GM23338 (cell line): ENCODE data around the gene RGS17. TPM values are rescaled to one million over a fixed set of nuclear protein-coding genes. Genes with fewer than 3 reads are reported as not detected.

Experiments used
- ATAC-seq: fragments of 200-7000 bp; cut with Tn5 transposase; 3 replicates; pipeline ENCODE4 v1.9.1; 2020
- DNase-seq: peaks from one replicate; pipeline ENCODE4 v3.0.0-alpha.2; 2015; ENCODE audit warnings: low spot score
- H2AFZ ChIP-seq: fragments of 200-600 bp; sonication (generic); 2 replicates; pipeline ENCODE4 v1.8.0; 2016; ENCODE audit warnings: antibody characterized with exemption, mild to moderate bottlenecking, moderate library complexity
- H3F3A ChIP-seq: fragments of 200-600 bp; sonication (generic); replicated peaks from 2 replicates; pipeline ENCODE4 v1.8.0; 2017; ENCODE audit warnings: antibody characterized with exemption, mixed run types, low read depth
- H3K27ac ChIP-seq: fragments of 200-600 bp; sonication (generic); 2 replicates; pipeline ENCODE4 v1.6.1; 2016; ENCODE audit warnings: low read depth
- H3K27me3 ChIP-seq: fragments of 200-600 bp; sonication (generic); 2 replicates; pipeline ENCODE4 v1.8.0; 2016; ENCODE audit warnings: mild to moderate bottlenecking, mixed run types, moderate library complexity; ENCODE audit not compliant: insufficient read depth
- H3K36me3 ChIP-seq: fragments of 200-600 bp; sonication (generic); 2 replicates; pipeline ENCODE4 v1.8.0; 2016; ENCODE audit warnings: mild to moderate bottlenecking; ENCODE audit not compliant: insufficient read depth
- H3K4me1 ChIP-seq: fragments of 200-600 bp; sonication (generic); 2 replicates; pipeline ENCODE4 v1.8.0; 2016; ENCODE audit warnings: mild to moderate bottlenecking, moderate library complexity; ENCODE audit not compliant: insufficient read depth
- H3K4me2 ChIP-seq: fragments of 200-600 bp; sonication (generic); 2 replicates; pipeline ENCODE4 v1.7.1; 2017; ENCODE audit warnings: mixed run types
- H3K4me3 ChIP-seq: fragments of 200-600 bp; sonication (generic); 2 replicates; pipeline ENCODE4 v1.6.1; 2016; ENCODE audit warnings: mixed run types
- H3K79me2 ChIP-seq: fragments of 200-600 bp; sonication (generic); replicated peaks from 2 replicates; pipeline ENCODE4 v1.8.0; 2017; ENCODE audit warnings: mild to moderate bottlenecking; ENCODE audit not compliant: insufficient read depth
- H3K9me2 ChIP-seq: fragments of 200-600 bp; sonication (generic); 2 replicates; pipeline ENCODE4 v1.8.0; 2017; ENCODE audit not compliant: insufficient read depth
- H4K20me1 ChIP-seq: fragments of 200-600 bp; sonication (generic); replicated peaks from 2 replicates; pipeline ENCODE4 v1.8.0; 2017; ENCODE audit warnings: mild to moderate bottlenecking; ENCODE audit not compliant: insufficient read depth
- H3K27ac Mint-ChIP-seq: 2 replicates; pipeline ENCODE4 v1.8.0; 2020; ENCODE audit warnings: inconsistent platforms, mild to moderate bottlenecking, moderate library complexity, mixed read lengths
- H3K27me3 Mint-ChIP-seq: 3 replicates; pipeline ENCODE4 v1.8.0; 2022; ENCODE audit warnings: low read depth, mild to moderate bottlenecking, moderate library complexity, mixed read lengths, inconsistent platforms; ENCODE audit not compliant: insufficient read depth, poor library complexity
- H3K36me3 Mint-ChIP-seq: 3 replicates; pipeline ENCODE4 v1.8.0; 2021; ENCODE audit warnings: low read depth, mild to moderate bottlenecking, inconsistent platforms, moderate library complexity, mixed read lengths
- H3K4me1 Mint-ChIP-seq: 3 replicates; pipeline ENCODE4 v1.8.0; 2020; ENCODE audit warnings: mild to moderate bottlenecking, inconsistent platforms, mixed read lengths
- H3K4me3 Mint-ChIP-seq: 3 replicates; pipeline ENCODE4 v1.8.0; 2021; ENCODE audit warnings: moderate library complexity, mild to moderate bottlenecking, inconsistent platforms, mixed read lengths
- H3K9me3 Mint-ChIP-seq: 3 replicates; pipeline ENCODE4 v1.8.0; 2020; ENCODE audit warnings: moderate library complexity, mild to moderate bottlenecking, inconsistent platforms, mixed read lengths
- CREB1 ChIP-seq: fragments of 250-450 bp; sonication (Bioruptor Pico); IDR thresholded peaks from 2 replicates; pipeline ENCODE4 v1.5.0; 2020; ENCODE audit warnings: low read depth, mild to moderate bottlenecking, moderate library complexity
- EZH2 ChIP-seq: fragments of 200-600 bp; sonication (generic); IDR thresholded peaks from one replicate; pipeline ENCODE4 v1.8.0; 2017; ENCODE audit warnings: antibody characterized with exemption, mild to moderate bottlenecking, low read depth; ENCODE audit not compliant: unreplicated experiment
- EZH2phosphoT487 ChIP-seq: fragments of 200-600 bp; sonication (generic); IDR thresholded peaks from one replicate; pipeline ENCODE4 v1.8.1; 2018; ENCODE audit warnings: antibody characterized with exemption; ENCODE audit not compliant: unreplicated experiment
- JUNB ChIP-seq: IDR thresholded peaks from one replicate; pipeline ENCODE4 v1.6.1; 2016; ENCODE audit warnings: antibody characterized with exemption; ENCODE audit not compliant: unreplicated experiment
- NANOG ChIP-seq: IDR thresholded peaks from 2 replicates; pipeline ENCODE4 v1.6.1; 2016; ENCODE audit warnings: antibody characterized with exemption, borderline replicate concordance
- POLR2AphosphoS5 ChIP-seq: IDR thresholded peaks from 2 replicates; pipeline ENCODE4 v1.6.1; 2016; ENCODE audit warnings: antibody characterized with exemption, low read depth
- STAT1 ChIP-seq: IDR thresholded peaks from one replicate; pipeline ENCODE4 v1.6.1; 2016; ENCODE audit warnings: antibody characterized with exemption; ENCODE audit not compliant: unreplicated experiment
- ZNF114 ChIP-seq: fragments of 250-450 bp; sonication (Bioruptor Pico); IDR thresholded peaks from 2 replicates; pipeline ENCODE4 v1.5.0; 2020; ENCODE audit warnings: mild to moderate bottlenecking, moderate library complexity
- ZNF331 ChIP-seq: fragments of 250-450 bp; sonication (Bioruptor Pico); IDR thresholded peaks from 2 replicates; pipeline ENCODE4 v1.5.0; 2020; ENCODE audit warnings: low read depth, mild to moderate bottlenecking, moderate library complexity
- polyA plus RNA-seq: library from polyadenylated mRNA; unstranded; fragments of >200 nt; fragmentation: Nextera tagmentation; extraction: Ambion mirVana; gene quantifications from 2 replicates; pipeline ENCODE4 v1.2.1, GENCODE V29; 2016
- total RNA-seq: library from RNA; depleted of rRNA; stranded (reverse); fragments of >200 nt; shearing (Covaris generic); gene quantifications from 2 replicates; pipeline ENCODE4 v1.2.3, GENCODE V29; 2014
- TF ChIP-seq, protein P1 (sequence below), 2 experiments: fragments of 200-600 bp in 1 of 2; sonication (generic) in 1 of 2; conservative IDR thresholded peaks; 2 replicates each; pipeline versions ENCODE4 v1.5.1 to v1.6.1; 2016 to 2017; ENCODE audit warnings: antibody characterized with exemption in 2 of 2, low read depth in 2 of 2, mild to moderate bottlenecking in 2 of 2, moderate library complexity in 1 of 2
- TF ChIP-seq, protein P2 (sequence below): IDR thresholded peaks from one replicate; pipeline ENCODE4 v1.6.1; 2018; ENCODE audit warnings: antibody characterized with exemption; ENCODE audit not compliant: unreplicated experiment
- TF ChIP-seq, protein P3 (sequence below): IDR thresholded peaks from 2 replicates; pipeline ENCODE4 v1.6.1; 2016; ENCODE audit warnings: antibody characterized with exemption
- TF ChIP-seq, protein P4 (sequence below): fragments of 250-450 bp; sonication (Bioruptor Pico); IDR thresholded peaks from 2 replicates; pipeline ENCODE4 v1.5.0; 2020; ENCODE audit warnings: mild to moderate bottlenecking, moderate library complexity

The RGS17 gene
- total and polyA plus RNA-seq, 2 experiments from 2014 or later, result 12.1 to 12.3 TPM

DNA sequence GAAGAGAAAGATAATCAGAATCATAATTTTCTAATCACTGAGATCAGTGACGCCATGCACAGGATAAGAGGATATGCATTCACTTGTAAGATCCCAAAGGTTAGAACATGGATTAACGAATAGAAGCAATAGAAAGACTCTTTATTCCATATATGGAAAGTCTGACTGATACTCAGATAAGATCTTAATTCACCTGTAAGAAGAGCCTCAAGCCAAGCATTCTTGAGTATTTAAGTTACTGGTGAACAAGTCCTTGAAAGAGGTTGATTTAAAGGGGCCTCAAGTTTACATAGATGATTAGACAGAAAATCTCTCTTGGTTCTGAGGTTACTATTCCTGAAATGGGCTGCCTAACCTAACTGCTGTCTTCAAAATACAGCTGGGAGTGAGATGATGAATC, 74.8 kb downstream of the RGS17 start:
- peaks cover 6% of the 10 kb centered on the region; the same call in 2 of the 3 replicates for H3K36me3 Mint-ChIP-seq
- Histone ChIP-seq H2AFZ (no peak overlapping the region), H3K79me2 (no peaks in the 10 kb centered on the region), H3F3A (no peaks in the 10 kb centered on the region), H3K4me2 (no peak overlapping the region), H3K36me3 (no peaks in the 10 kb centered on the region), H3K27ac (no peak overlapping the region), H4K20me1 (no peaks in the 10 kb centered on the region), H3K27me3 (no peaks in the 10 kb centered on the region), H3K4me3 (no peak overlapping the region), H3K9me2 (no peaks in the 10 kb centered on the region; the same call in 1 of the 2 replicates), H3K4me1 (peaks cover 23% of the 10 kb centered on the region)
- TF ChIP-seq, protein P1, sequence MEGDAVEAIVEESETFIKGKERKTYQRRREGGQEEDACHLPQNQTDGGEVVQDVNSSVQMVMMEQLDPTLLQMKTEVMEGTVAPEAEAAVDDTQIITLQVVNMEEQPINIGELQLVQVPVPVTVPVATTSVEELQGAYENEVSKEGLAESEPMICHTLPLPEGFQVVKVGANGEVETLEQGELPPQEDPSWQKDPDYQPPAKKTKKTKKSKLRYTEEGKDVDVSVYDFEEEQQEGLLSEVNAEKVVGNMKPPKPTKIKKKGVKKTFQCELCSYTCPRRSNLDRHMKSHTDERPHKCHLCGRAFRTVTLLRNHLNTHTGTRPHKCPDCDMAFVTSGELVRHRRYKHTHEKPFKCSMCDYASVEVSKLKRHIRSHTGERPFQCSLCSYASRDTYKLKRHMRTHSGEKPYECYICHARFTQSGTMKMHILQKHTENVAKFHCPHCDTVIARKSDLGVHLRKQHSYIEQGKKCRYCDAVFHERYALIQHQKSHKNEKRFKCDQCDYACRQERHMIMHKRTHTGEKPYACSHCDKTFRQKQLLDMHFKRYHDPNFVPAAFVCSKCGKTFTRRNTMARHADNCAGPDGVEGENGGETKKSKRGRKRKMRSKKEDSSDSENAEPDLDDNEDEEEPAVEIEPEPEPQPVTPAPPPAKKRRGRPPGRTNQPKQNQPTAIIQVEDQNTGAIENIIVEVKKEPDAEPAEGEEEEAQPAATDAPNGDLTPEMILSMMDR (conservative IDR thresholded peaks at IDR 0.05; ENCODE audit: low read depth in 2 of 2), result no peak
- TF ChIP-seq CREB1 (CRISPR knock-in tag), result no peak
- TF ChIP-seq ZNF331 (CRISPR knock-in tag), result no peak
- TF ChIP-seq STAT1, result no peak
- no peak for TF ChIP-seq JUNB
- no peak for TF ChIP-seq ZNF114 (CRISPR knock-in tag)
- TF ChIP-seq, protein P2, sequence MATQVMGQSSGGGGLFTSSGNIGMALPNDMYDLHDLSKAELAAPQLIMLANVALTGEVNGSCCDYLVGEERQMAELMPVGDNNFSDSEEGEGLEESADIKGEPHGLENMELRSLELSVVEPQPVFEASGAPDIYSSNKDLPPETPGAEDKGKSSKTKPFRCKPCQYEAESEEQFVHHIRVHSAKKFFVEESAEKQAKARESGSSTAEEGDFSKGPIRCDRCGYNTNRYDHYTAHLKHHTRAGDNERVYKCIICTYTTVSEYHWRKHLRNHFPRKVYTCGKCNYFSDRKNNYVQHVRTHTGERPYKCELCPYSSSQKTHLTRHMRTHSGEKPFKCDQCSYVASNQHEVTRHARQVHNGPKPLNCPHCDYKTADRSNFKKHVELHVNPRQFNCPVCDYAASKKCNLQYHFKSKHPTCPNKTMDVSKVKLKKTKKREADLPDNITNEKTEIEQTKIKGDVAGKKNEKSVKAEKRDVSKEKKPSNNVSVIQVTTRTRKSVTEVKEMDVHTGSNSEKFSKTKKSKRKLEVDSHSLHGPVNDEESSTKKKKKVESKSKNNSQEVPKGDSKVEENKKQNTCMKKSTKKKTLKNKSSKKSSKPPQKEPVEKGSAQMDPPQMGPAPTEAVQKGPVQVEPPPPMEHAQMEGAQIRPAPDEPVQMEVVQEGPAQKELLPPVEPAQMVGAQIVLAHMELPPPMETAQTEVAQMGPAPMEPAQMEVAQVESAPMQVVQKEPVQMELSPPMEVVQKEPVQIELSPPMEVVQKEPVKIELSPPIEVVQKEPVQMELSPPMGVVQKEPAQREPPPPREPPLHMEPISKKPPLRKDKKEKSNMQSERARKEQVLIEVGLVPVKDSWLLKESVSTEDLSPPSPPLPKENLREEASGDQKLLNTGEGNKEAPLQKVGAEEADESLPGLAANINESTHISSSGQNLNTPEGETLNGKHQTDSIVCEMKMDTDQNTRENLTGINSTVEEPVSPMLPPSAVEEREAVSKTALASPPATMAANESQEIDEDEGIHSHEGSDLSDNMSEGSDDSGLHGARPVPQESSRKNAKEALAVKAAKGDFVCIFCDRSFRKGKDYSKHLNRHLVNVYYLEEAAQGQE, result no peak
- no peak for TF ChIP-seq EZH2
- TF ChIP-seq EZH2phosphoT487, result no peak
- TF ChIP-seq, protein P3, sequence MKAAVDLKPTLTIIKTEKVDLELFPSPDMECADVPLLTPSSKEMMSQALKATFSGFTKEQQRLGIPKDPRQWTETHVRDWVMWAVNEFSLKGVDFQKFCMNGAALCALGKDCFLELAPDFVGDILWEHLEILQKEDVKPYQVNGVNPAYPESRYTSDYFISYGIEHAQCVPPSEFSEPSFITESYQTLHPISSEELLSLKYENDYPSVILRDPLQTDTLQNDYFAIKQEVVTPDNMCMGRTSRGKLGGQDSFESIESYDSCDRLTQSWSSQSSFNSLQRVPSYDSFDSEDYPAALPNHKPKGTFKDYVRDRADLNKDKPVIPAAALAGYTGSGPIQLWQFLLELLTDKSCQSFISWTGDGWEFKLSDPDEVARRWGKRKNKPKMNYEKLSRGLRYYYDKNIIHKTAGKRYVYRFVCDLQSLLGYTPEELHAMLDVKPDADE, result no peak
- TF ChIP-seq NANOG, result no peak
- TF ChIP-seq POLR2AphosphoS5, result no peak
- TF ChIP-seq, protein P4, sequence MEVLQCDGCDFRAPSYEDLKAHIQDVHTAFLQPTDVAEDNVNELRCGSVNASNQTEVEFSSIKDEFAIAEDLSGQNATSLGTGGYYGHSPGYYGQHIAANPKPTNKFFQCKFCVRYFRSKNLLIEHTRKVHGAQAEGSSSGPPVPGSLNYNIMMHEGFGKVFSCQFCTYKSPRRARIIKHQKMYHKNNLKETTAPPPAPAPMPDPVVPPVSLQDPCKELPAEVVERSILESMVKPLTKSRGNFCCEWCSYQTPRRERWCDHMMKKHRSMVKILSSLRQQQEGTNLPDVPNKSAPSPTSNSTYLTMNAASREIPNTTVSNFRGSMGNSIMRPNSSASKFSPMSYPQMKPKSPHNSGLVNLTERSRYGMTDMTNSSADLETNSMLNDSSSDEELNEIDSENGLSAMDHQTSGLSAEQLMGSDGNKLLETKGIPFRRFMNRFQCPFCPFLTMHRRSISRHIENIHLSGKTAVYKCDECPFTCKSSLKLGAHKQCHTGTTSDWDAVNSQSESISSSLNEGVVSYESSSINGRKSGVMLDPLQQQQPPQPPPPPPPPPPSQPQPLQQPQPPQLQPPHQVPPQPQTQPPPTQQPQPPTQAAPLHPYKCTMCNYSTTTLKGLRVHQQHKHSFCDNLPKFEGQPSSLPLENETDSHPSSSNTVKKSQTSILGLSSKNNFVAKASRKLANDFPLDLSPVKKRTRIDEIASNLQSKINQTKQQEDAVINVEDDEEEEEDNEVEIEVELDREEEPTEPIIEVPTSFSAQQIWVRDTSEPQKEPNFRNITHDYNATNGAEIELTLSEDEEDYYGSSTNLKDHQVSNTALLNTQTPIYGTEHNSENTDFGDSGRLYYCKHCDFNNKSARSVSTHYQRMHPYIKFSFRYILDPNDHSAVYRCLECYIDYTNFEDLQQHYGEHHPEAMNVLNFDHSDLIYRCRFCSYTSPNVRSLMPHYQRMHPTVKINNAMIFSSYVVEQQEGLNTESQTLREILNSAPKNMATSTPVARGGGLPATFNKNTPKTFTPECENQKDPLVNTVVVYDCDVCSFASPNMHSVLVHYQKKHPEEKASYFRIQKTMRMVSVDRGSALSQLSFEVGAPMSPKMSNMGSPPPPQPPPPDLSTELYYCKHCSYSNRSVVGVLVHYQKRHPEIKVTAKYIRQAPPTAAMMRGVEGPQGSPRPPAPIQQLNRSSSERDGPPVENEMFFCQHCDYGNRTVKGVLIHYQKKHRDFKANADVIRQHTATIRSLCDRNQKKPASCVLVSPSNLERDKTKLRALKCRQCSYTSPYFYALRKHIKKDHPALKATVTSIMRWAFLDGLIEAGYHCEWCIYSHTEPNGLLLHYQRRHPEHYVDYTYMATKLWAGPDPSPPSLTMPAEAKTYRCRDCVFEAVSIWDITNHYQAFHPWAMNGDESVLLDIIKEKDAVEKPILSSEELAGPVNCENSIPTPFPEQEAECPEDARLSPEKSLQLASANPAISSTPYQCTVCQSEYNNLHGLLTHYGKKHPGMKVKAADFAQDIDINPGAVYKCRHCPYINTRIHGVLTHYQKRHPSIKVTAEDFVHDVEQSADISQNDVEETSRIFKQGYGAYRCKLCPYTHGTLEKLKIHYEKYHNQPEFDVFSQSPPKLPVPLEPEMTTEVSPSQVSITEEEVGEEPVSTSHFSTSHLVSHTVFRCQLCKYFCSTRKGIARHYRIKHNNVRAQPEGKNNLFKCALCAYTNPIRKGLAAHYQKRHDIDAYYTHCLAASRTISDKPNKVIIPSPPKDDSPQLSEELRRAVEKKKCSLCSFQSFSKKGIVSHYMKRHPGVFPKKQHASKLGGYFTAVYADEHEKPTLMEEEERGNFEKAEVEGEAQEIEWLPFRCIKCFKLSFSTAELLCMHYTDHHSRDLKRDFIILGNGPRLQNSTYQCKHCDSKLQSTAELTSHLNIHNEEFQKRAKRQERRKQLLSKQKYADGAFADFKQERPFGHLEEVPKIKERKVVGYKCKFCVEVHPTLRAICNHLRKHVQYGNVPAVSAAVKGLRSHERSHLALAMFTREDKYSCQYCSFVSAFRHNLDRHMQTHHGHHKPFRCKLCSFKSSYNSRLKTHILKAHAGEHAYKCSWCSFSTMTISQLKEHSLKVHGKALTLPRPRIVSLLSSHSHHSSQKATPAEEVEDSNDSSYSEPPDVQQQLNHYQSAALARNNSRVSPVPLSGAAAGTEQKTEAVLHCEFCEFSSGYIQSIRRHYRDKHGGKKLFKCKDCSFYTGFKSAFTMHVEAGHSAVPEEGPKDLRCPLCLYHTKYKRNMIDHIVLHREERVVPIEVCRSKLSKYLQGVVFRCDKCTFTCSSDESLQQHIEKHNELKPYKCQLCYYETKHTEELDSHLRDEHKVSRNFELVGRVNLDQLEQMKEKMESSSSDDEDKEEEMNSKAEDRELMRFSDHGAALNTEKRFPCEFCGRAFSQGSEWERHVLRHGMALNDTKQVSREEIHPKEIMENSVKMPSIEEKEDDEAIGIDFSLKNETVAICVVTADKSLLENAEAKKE, result no peak
- H3K4me3 Mint-ChIP-seq, result no peak overlapping the region
- ATAC-seq (no peak), DNase-seq (no peak)
- peaks cover 17% of the 10 kb centered on the region for H3K4me1 Mint-ChIP-seq
- H3K27ac Mint-ChIP-seq, result no peak overlapping the region
- H3K27me3 Mint-ChIP-seq, result no peaks in the 10 kb centered on the region
- H3K9me3 Mint-ChIP-seq, result peaks cover 4% of the 10 kb centered on the region; the same call in 1 of the 3 replicates
